HG03097 (cell line): ENCODE results near the gene CCDC197.

Experiments
- ATAC-seq: cut with Tn5 transposase; IDR thresholded peaks from one replicate; pipeline ENCODE4 v1.9.1; 2021; ENCODE audit not compliant: unreplicated experiment, low FRiP score

The CCDC197 gene

DNA sequence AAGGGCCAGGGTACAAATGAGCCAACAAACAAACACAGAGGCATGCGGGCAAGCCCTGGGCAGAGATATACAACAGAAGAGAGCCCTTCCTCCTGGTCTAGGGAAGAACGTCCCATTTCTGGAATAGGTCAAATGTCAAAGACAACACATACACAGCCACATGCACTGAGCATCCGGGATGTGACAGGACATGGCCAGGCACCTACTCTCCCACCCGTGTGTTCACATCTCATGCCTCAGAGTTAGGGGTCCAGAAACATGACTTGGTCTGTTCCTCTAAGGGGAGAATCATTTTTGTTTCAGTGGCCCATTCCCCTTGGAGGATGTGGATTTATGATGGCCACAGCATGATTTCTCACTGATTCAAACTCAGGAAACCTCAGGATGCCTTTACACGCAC lies 19.9 kb upstream of the CCDC197 start:
- ATAC-seq = no peak

DNA sequence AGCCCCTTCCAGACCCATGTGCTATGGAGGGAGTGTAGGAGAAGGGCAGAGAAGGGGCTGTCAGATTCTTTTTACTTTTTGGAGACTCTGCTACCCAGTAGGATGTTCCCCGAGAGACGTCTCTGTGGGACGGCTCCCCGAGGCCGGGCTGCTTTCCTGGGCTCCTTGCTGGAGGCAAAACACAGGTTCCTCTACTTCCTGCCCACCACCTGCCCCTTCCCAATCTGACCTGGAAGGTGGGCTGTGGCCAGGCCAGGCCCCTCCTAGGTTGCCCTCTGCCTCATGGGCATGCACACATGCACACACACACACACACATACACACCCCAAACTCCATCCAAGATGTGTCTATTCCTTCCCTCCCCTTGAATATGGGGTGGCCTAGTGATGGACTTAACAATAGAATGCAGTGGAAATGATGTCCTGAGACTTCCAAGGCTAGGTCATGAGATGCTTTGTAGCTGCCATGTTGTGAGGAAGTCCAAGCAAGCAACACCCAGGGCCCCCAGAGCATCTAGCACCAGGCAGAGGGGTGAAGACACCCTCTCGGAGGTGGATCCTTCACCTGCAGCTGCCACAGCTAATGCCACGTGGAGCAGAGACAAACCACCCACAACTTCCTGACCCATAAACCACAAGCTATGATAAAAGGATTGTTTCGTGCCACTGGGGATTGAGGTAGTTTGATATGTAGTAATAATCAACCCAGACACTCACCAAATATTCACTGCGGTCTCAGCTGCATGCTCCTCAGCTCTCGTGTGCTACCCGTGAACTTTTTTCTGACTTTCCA lies 19.1 kb upstream of the CCDC197 start:
- peak; percentile 68 for ATAC-seq

- ATAC-seq = no peak
Observed at GRCh38 chr14:93978735-93979134, 18.4 kb upstream of the CCDC197 start.

- ATAC-seq = no peak
Observed at GRCh38 chr14:93980456-93981201, 16.5 kb upstream of the CCDC197 start.

GRCh38 chr14:93981316-93982229 lies 15.5 kb upstream of the CCDC197 start:
- no peak for ATAC-seq

- ATAC-seq = no peak
Observed at GRCh38 chr14:93982230-93983007, 14.7 kb upstream of the CCDC197 start.

DNA sequence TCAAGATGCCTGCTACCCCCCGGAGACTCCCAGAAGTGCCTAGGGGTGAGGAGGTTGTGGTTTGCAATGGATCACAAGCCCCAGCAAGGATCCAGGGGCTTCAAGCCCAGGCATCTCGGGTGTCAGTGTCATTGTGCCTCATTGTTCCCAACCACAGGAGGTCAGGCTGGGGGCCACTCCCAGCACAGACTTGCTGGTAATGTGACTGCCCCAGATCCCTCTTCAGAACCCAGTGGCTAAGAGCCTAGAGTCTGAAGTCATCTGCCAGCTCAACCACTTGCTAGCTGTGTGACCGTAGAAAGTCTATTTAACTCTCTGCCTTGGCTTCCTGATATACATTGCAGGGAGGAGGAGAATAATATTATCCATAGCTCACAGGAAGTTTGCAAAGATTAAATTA lies 13.0 kb upstream of the CCDC197 start:
- ATAC-seq = no peak

DNA sequence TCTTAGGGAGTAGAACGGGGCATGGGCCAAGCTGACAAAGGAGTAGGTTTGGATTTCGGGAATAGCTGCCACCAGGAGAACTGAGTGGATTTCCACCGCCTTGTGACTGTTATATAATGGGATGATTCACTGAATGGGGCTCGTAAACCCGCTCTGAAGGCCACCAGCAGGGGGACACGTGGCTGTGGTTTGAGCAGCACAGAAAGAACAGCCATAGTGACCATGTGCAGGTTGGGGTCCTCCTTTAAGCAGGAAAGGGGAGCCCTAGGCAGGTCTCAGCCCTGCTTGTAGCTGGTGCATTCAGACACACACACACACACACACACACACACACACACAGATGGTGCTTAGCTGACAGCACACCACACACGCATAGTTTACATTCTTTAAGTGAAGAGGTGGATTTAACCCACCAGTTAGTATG lies 12.1 kb upstream of the CCDC197 start:
- no peak for ATAC-seq

GRCh38 chr14:93986955-93987354 lies 10.1 kb upstream of the CCDC197 start:
- ATAC-seq = no peak

GRCh38 chr14:93987376-93987775 lies 9.7 kb upstream of the CCDC197 start:
- ATAC-seq = no peak

DNA sequence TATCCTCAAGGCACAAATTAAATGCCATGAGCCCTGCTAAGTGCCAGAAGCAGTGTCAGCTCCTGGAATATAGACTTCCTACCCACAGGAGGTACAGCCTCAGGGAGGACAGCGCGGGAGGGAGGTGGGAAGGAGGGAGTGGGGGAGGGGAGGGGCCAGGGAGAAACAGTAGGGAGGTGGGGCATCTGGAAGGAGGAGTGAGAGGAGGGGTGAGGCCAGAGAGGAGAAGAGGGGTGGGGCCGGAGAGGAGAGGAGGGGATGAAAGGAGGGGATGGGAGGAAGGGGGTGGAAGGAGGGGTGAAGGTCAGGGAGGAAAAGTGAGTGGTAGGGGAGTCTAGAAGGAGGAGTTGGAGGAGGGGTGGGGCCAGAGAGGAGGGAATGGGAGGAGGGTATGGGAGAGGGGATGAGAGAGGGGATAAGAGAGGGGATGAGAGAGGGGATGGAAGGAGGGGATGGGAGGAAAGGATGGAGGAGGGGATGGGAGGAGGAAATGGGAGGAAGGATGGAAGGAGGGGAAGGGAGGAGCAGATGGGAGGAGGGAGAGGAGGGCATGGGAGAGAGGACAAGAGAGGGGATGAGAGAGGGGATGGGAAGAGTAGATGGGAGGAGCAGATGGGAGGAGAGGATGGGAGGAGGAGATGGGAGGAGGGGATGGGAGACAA lies 9.2 kb upstream of the CCDC197 start:
- ATAC-seq = no peak

- no peak for ATAC-seq
Observed at GRCh38 chr14:93989939-93990338, 7.2 kb upstream of the CCDC197 start.

- no peak for ATAC-seq
Observed at GRCh38 chr14:93991212-93991611, 5.9 kb upstream of the CCDC197 start.

DNA sequence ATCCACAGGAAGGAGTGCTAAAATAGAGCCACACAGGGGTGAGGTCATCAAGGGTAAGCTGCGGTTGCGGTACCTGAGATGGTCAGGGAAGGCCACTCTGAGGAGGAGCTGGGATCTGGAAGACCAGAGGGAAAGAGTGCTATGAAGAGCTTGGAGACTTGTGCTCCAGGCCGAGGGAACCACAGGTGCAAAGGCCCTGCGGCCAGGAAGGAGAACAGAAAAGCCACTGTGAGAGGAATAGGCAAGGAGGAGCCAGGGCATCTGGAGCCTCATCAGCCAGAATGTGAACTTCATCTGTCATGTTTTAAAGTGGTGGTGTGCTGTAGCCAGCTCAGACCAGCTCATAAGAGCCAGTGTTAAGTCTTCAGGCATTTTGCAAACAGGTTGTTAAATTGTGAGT lies 5.5 kb upstream of the CCDC197 start:
- ATAC-seq = no peak

GRCh38 chr14:93993382-93993781 lies 3.7 kb upstream of the CCDC197 start:
- ATAC-seq = no peak

DNA sequence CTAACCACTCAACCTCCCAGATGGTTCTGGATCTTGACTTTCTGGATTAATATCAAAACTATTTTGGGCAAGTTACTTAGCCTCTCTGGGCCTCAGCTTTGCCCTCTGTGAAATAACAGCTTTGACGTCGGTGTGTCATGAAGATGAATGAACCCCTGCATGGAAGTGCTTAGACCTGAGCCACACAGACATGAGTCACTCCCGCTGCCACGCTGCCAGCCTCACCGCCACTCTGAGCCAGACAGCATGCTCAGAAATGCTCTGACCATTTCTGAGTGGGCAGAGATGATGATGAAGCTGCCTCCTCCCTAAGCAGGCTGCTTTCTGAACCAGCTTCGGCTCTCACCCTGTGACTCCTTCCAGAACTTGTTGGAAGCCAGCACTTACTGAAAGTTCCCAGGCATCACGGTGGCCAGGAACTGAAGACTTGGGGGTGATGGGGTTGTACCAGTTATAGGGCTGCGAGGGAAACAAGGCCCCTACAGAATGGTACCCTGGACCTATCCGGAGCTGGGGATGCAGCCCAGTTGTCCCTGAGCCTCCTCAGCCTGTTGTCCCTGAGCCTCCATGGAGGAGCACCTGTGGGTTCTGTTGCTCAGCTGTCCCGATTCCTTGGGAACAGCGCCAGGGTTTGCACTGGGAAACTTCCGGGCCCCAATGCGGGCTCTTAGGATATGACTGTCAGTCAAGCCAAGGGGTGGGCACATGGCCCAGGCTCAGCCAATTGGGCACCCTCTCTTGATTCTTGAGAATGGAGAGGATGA lies 2.0 kb upstream of the CCDC197 start:
- no peak for ATAC-seq

GRCh38 chr14:93996130-93996695 lies 888 bp upstream of the CCDC197 start:
- ATAC-seq = no peak
